NCI-H2171 (cell line): ENCODE data around the gene NFATC2.

Source experiments
- DNase-seq: peaks from one replicate; lab custom pipeline; 2025; lab: John Stamatoyannopoulos, UW

The NFATC2 gene

DNA sequence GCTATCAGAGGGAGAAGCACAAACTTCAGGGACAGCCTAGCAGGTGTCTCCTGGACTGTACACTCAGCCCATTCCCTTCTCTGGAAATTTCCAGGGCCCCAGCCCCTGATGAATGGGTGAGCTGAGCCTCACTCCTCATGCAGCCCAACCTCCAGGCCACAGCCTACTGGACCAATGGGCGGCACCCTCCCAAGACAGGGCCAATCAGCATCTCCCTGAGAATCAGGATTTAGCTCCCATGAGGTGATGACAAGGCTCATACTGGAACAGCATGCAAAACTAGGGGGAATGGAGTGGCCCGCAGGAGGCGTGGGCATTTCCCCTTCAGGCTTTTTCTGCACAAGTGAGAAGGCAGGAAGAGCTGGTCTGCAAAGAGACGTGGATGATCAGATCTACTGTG, 29.0 kb downstream of the NFATC2 start:
- DNase-seq = no peak

- DNase-seq = no peak
Measured at GRCh38 chr20:51512645-51513044, 29.9 kb downstream of the NFATC2 start.

DNA sequence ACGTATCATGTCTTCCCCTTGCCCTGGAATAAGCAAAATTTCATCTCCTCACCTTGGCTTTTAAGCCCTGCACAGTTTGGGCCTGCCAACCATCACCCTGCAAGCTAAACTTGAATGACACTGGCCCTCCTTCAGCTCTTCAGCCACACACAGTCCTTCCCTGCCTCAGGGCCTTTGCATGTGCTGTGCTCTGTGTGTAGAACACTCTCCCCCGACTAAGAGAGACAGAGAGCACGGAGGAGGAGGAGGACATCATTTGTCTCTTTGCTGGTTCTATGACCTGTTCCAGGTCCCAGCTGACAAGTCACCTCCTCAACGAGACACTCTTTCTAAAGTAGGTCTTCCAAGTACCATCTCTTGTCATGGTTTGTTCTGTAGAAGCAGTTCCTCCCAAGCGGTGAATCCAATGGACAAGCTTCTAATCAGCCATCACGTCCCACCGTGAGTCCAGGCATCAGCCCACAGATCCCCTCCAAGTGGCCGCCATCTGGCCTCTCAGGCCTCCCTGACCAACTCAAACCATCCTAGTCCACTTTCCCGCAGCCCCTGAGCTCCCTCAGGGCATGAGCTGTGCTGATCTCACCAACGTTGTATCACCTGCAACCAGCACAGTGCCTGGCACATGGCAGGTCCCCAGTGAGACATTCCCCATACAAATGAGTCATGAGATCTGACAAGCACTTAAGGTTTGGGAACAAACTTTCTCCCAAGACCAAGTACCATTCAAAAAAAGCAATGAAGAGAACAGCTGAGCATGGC, 30.5 kb downstream of the NFATC2 start:
- no peak for DNase-seq

GRCh38 chr20:51510936-51511605, 31.4 kb downstream of the NFATC2 start:
- DNase-seq = no peak

- DNase-seq = no peak
Measured at GRCh38 chr20:51510169-51510568, 32.4 kb downstream of the NFATC2 start.

GRCh38 chr20:51509208-51509607, 33.3 kb downstream of the NFATC2 start:
- DNase-seq = no peak

GRCh38 chr20:51508780-51509179, 33.7 kb downstream of the NFATC2 start:
- no peak for DNase-seq

DNA sequence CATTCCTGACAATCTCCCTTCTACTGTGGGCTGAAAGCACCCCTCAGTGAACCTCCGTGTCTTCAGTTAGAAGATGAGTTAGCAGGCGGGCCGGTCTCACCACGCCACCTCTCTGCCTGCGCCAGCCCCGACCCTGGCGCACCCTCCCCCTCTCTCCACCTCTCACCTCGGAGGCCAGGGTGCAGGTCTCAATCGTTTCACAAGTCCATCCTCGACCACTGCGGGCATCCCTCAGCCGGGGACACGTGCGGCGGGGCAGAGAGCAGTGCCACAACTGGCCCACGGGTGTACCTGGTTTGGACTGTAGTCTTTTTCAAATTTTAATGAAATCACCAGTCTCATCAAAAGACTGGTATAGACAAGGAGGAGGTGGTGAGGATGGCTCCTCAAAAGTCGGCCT, 34.4 kb downstream of the NFATC2 start:
- DNase-seq = no peak

GRCh38 chr20:51507216-51508036, 35.1 kb downstream of the NFATC2 start:
- DNase-seq = no peak

DNA sequence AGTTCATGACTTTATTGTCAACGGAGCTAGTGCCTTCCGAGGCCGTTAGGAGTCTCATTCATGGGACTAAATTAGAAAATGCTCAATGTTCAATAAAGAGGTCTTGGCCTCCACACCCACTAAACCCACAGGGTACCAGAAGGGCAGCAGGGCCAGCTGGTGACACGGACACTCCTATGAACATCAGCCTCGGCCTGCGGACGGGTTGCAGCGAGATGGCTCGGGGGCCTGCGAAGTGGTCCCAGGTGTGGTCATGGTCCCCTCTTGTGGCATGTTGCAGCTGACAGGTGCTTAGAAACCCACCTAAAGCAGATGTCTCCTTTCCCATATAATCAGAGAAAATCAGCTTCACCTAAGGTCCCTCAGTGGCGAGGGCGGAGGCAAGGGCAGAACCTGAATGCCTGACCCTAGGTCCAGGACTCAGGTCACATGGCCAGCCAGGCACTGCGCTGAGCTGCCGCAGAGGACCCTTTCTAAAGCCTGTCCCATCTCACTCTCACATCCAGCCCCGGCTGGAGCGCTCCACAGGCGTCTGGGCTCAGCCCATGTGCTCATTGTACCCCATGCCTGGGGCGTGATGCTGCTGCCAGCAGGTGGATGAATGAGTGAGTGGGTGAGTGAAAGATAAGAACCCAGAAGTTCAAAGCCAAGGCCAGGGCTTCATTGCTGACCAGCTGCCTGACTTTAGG, 35.8 kb downstream of the NFATC2 start:
- no peak for DNase-seq

DNA sequence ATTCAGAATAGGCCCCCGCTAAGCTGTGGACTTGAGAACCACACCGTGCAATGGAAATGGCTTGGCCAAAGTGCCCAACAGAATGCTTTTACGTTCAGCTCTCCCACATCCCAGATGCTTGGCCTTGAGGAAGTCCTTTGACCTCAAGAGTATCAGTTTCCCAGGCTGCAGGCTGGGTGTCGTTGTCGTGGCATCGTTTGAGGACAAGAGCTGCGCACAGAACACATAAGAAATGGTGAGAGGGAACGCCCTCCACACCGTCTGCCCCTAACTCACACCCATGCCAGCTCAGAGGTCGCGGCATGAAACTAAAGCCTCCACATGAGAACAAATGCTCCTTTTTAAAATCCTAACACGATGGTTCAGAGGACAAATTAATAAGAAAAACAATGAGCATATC, 37.0 kb downstream of the NFATC2 start:
- DNase-seq = no peak

- no peak for DNase-seq
Measured at GRCh38 chr20:51503376-51503775, 39.1 kb downstream of the NFATC2 start.

- DNase-seq = no peak
Measured at GRCh38 chr20:51500936-51501335, 41.6 kb downstream of the NFATC2 start.

GRCh38 chr20:51500311-51500710, 42.2 kb downstream of the NFATC2 start:
- no peak for DNase-seq

DNA sequence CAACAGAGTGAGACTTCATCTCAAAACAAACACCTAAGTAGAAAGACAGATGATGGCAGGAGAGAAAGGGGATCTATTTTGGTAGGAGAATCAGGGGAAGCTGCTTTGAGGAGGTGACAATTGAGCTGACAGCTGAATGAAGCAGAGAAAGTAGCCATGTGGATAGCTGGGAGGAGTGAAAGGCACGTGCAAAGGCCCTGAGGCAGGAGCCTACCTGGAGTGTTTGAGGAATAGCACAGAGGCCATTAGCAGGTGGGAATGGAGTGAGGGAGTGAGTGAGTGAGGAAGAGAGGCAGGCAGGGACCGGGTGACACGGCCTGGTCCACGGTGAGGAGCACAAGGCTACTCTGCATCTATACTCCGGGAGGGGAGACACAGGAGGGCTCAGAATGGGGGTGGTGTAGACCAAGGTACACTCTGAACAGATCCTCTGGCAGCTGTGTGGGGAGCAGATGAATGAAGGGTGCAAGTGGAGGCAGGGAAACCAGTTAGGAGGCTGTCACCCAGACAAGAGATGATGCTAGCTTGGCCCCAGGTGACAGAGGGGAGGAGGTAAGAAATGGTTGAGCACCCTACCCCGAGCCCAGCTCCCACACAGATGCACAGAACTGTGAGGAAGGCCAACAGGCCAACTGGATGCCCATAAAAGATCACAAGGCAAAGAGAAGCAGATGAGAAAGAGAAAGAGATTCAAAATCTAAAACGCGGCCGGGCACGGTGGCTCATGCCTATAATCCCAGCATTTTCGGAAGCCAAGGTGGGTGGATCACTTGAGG, 43.6 kb downstream of the NFATC2 start:
- no peak for DNase-seq

- DNase-seq = no peak
Measured at GRCh38 chr20:51497542-51498467, 44.7 kb downstream of the NFATC2 start.

GRCh38 chr20:51496964-51497363, 45.6 kb downstream of the NFATC2 start:
- no peak for DNase-seq

- DNase-seq = no peak
Measured at GRCh38 chr20:51495921-51496545, 46.5 kb downstream of the NFATC2 start.

- DNase-seq = no peak
Measured at GRCh38 chr20:51495291-51495690, 47.2 kb downstream of the NFATC2 start.
